Tibial artery (tissue), 4 donors: ENCODE results near the gene RAPGEF4.

Experiments
- DNase-seq, 2 donors: peaks; one replicate each; pipeline ENCODE4 v3.0.0-alpha.2; 2019
- H3K27ac ChIP-seq, 2 donors: fragments of 200-600 bp; sonication (generic) in 1 of 2; 1 replicate in 1 of 2; 2 replicates in 1 of 2; pipeline ENCODE4 v1.5.1; 2018 to 2019; ENCODE audit warnings: mild to moderate bottlenecking in 1 of 2
- H3K27me3 ChIP-seq, 2 donors: fragments of 200-600 bp; sonication (generic) in 1 of 2; one replicate each; pipeline versions ENCODE4 v1.5.1 to v1.6.0; 2016 to 2019
- H3K36me3 ChIP-seq, 3 donors: fragments of 200-600 bp; sonication (generic) in 2 of 3; one replicate each; pipeline ENCODE4 v1.5.1; 2016 to 2019; ENCODE audit warnings: mild to moderate bottlenecking in 2 of 3
- H3K4me1 ChIP-seq, 4 donors: fragments of 200-600 bp; sonication (generic) in 2 of 4; 1 replicate in 3 of 4; 2 replicates in 1 of 4; pipeline ENCODE4 v1.5.1; 2016 to 2019
- H3K4me3 ChIP-seq, 2 donors: fragments of 200-600 bp; sonication (generic) in 1 of 2; 1 replicate in 1 of 2; 2 replicates in 1 of 2; pipeline ENCODE4 v1.5.1; 2018 to 2019; ENCODE audit warnings: mild to moderate bottlenecking in 2 of 2
- H3K9me3 ChIP-seq, 3 donors: fragments of 200-600 bp; sonication (generic) in 1 of 3; one replicate each; pipeline ENCODE4 v1.5.1; 2016 to 2019
- CTCF ChIP-seq, 2 experiments: fragments of 200-600 bp in 1 of 2; fragments of 450-650 bp in 1 of 2; IDR thresholded peaks; one replicate each; pipeline ENCODE4 v1.5.1; 2017 to 2019; ENCODE audit warnings: antibody characterized with exemption in 2 of 2, mild to moderate bottlenecking in 1 of 2, moderate library complexity in 1 of 2
- intact Hi-C: fragments of 100-400 bp; cut with DNase I; formaldehyde crosslinking; loops from one replicate; pipeline ENCODE4 v1.15.0; 2023; ENCODE audit warnings: low total_unique reads

RAPGEF4 gene

GRCh38 chr2:172808156-172808555, 72.5 kb downstream of the RAPGEF4 start:
- Histone ChIP-seq H3K4me1 (no peaks in the 10 kb centered on the region), H3K4me3 (no peak overlapping the region), H3K9me3 (no peaks in the 10 kb centered on the region), H3K27me3 (no peaks in the 10 kb centered on the region), H3K27ac (no peak overlapping the region), H3K36me3 (no peaks in the 10 kb centered on the region)
- no peak for DNase-seq
- TF ChIP-seq CTCF (IDR thresholded peaks at IDR 0.05) = no peak
- intact Hi-C loops = loop anchor here (2.0 kb wide), 1 partner anchor 123 kb away; no protein-coding TSS in a partner anchor

GRCh38 chr2:172811027-172811426, 75.4 kb downstream of the RAPGEF4 start:
- no peak for TF ChIP-seq CTCF (IDR thresholded peaks at IDR 0.05)
- no peak overlapping the region for H3K4me3 ChIP-seq
- no peaks in the 10 kb centered on the region for H3K27me3 ChIP-seq
- H3K36me3 ChIP-seq = no peaks in the 10 kb centered on the region
- no peak overlapping the region for H3K27ac ChIP-seq
- intact Hi-C loops = no loop called here
- H3K4me1 ChIP-seq = no peaks in the 10 kb centered on the region
- DNase-seq = no peak
- no peaks in the 10 kb centered on the region for H3K9me3 ChIP-seq

GRCh38 chr2:172812158-172812744, 76.6 kb downstream of the RAPGEF4 start:
- DNase-seq = no peak
- Histone ChIP-seq H3K4me3 (no peak overlapping the region), H3K27ac (no peak overlapping the region), H3K4me1 (no peaks in the 10 kb centered on the region), H3K9me3 (no peaks in the 10 kb centered on the region), H3K27me3 (no peaks in the 10 kb centered on the region), H3K36me3 (no peaks in the 10 kb centered on the region)
- TF ChIP-seq CTCF (IDR thresholded peaks at IDR 0.05) = no peak
- intact Hi-C loops = no loop called here

- intact Hi-C loops = no loop called here
- no peak overlapping the region for H3K27ac ChIP-seq
- H3K4me3 ChIP-seq = no peak overlapping the region
- no peak for DNase-seq
- no peaks in the 10 kb centered on the region for H3K27me3 ChIP-seq
- TF ChIP-seq CTCF (IDR thresholded peaks at IDR 0.05) = peak; percentile 19 to 27
- H3K9me3 ChIP-seq = no peaks in the 10 kb centered on the region
- no peaks in the 10 kb centered on the region for H3K36me3 ChIP-seq
- no peaks in the 10 kb centered on the region for H3K4me1 ChIP-seq
These were observed 77.8 kb downstream of the RAPGEF4 start for GRCh38 chr2:172813314-172813888.

GRCh38 chr2:172817411-172817810, 81.8 kb downstream of the RAPGEF4 start:
- peaks cover 0 to 7% (median 4%) of the 10 kb centered on the region in 4 donors for H3K4me1 ChIP-seq
- TF ChIP-seq CTCF (IDR thresholded peaks at IDR 0.05) = no peak
- no peak for DNase-seq
- H3K4me3 ChIP-seq = no peak overlapping the region
- no peaks in the 10 kb centered on the region for H3K36me3 ChIP-seq
- no peaks in the 10 kb centered on the region for H3K9me3 ChIP-seq
- H3K27ac ChIP-seq = no peak overlapping the region
- H3K27me3 ChIP-seq = no peaks in the 10 kb centered on the region
- intact Hi-C loops = no loop called here
